GM21723 (cell line): ENCODE measurements around the gene CLDN19.
"Not testable (repeated sequence)": the region's sequence is repeated elsewhere in the genome, so short reads cannot be mapped to it uniquely, and the experiment has no call there.

Experiments
- ATAC-seq: cut with Tn5 transposase; IDR thresholded peaks from one replicate; pipeline ENCODE4 v1.9.1; 2021; ENCODE audit warnings: mild to moderate bottlenecking, moderate library complexity; ENCODE audit not compliant: unreplicated experiment

The CLDN19 gene

GRCh38 chr1:42740851-42741580 lies 980 bp upstream of the CLDN19 start:
- ATAC-seq: no peak

DNA sequence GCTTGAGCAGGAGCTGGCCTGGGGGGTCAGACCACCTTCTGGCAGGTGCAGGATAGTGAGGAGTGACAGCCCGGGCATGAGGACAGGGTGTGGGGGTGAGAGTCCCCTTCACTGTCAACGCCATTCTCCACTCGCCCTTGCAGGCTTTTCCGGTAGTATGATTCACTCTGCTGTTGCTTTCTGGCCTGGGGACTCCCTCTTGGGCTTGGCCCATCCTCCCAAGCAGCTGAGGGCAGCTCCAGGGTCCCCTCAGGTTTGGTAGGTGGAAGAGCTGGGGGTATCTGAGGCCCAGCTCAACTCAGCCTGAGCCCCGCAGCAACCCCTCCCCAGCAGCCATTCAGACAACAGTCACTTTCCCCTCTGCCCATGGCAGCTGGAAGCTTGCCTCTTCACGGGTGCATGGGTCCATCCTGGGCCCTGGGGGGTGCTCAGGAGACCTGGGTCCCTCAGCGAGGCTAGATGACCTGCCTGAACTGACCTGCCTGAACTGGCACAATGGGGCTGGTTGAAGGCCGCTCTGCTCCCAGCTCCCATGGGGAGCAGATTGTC lies 1.3 kb downstream of the CLDN19 start:
- no peak for ATAC-seq

GRCh38 chr1:42737986-42738677 lies 1.9 kb downstream of the CLDN19 start:
- ATAC-seq: no peak

- no peak for ATAC-seq
Measured at GRCh38 chr1:42737257-42737656, 2.8 kb downstream of the CLDN19 start.

DNA sequence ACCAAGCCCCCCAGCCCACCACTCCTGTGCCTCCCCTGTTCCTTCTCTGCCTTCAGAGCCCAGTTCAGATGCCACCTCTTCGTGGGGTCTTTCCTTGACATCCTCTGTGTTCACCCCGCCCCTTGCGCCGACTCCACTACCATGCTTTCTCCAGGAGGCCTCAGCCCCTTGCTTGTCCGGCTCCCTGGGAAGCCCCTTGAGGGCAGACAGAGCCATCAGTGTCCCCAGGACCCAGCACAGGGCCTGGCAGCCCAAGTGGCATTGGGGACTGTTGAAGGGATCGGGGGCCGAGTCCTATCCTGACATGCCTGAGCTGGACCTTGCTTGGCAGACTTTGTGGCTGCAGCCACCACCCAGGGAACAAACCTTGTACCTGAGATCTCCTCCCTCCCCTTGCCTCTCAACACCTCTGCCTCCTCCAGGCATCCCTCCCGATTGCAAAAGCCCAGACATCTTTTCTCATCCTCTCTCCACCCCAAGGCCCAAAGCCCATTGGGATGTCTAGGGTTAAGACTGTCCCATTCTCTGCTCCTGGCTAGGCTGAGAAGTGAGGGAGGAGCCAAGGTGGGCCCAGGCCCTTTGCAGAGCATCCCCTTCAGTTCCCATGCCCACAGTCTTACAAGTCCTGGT lies 3.4 kb downstream of the CLDN19 start:
- ATAC-seq: no peak

DNA sequence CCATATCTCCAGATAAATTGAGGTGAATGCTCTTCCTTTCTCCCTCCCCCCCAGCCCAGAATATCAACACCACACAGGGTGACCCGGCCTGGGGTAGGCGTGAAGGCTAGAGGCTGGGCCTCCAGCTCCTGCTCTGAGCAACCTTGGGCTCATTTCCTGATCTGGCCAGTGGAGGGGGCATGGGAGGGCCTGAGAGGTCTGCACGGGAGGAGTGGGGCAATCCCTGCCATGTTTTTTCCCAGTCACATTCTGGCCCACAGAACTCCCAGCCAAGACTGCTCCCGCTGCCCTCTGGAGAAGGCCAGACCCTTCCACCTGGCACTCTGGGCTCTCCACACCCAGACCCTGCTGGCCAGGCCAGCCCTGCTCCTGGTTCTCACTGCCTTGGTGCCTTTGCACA lies 3.9 kb downstream of the CLDN19 start:
- ATAC-seq: no peak

GRCh38 chr1:42735477-42736105 lies 4.4 kb downstream of the CLDN19 start:
- no peak for ATAC-seq

DNA sequence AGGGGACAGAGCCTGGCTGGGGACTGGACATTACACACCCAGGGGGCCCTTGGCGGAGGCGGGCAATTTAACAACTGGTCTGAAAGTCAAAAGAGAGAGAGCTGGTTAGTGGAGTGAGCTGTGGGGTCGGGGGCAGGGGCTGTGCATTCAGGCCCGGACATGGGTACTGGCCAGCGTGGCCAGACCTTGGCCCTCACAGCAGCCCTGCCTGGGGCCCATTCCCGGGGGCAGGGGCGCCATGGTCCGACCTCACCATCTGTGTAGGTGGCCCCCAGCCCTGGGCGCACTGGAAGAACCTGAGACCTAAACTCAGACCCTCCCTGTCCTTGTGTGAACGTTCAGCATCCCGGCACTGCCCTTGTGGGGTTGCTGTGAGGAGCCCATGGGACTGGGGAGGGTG lies 5.0 kb downstream of the CLDN19 start:
- no peak for ATAC-seq

DNA sequence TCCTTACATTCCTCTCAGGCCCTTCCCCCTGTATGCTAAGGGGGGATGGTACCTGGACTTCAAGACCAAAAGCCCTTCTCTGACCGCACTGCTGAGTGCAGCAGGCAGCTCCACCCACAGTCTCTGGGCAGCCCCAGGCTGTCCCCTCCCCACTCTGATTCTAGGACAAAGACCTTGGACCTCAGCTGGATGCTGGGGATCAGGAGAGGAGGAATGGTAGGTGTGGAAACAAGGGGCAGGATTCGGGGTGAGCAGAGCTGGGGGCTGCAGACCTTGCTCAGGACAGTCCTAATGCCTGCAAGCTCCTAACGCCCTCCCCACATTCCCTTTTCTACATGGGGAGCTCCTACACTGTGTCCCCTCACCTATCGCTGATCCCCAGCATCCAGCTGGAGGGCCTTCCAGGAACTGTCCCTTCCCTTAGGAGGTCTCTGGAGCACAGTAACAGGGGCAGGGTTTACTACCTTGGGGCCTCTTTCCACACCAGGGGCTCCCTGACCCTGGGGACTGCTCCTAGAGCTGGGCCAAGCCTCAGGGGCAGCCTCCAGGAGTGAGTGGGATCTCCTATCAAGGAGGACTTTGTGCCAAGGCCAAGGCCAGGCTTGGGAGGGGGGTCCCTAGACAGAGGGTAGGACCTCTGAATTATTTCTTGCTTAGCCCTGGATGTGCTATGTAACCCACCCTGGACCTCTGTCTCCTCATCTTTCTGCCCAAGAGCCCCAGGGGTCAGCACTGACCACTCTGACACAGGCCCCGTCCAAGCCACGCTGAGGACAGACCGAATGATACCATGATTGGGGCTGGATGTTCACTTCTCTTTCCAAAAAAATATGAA lies 5.6 kb downstream of the CLDN19 start:
- ATAC-seq: no peak

DNA sequence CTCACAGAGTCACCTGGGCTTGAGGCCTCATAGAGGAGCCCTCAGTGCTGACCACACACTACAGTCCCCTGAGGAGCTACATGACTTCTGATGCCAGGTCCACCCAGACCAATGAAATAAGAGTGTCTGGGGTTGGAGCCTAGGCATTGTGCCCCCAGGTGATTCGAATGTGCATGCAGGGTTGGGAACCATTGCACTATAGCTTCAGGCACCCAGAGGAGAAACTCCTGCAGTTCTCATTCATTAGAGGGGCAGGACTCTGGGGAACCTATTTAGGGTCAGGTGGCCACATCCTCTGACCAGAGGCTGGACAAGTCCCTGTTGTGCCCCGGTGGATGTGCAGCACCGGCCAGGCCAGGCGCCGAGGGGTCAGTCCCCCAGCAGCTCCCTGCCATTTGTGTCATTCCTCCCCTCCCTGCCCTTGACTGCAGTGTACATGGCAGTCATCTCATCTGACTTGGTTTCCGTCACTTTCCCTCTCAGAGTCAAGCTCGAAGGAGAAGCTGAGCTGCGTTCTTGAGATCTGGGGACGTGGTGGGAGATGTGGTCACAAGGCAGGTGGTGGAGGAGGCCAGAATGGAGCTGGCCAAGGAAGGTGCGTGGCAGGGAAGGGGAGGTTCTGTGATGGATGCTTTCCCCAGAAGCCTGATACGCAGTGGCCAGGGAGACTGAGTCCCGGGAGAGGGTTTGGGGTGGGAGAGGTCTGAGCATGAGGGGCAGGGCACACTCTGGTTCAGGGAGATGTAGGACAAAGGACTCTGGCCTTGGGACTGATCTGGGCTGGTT lies 6.4 kb downstream of the CLDN19 start:
- ATAC-seq: no peak

DNA sequence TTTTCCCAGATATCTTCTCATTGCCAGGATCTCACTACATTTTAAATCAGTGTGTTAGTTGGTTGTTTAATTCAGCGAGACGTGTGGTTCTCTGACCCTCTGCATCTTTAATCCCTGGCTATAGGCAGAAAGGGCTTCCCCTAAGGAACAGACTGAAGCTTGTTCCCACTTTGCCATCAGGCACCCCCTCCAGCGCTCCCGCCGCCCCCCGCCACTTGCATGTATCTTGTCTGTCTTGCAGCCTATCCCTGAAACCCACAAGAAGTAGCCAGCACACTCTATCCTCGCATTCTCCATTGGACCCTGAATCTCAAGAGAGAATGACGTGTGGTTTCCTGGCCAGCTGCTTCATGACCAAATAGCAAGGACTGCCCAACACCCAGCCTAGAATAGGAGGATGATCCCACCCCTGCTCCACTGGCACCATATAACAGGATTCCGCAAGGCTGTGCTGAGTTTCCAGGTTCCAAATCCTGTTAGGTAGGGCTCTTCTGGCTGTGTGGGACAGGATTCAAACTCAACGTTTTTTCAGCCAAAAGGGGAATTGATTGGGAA lies 7.8 kb downstream of the CLDN19 start:
- no peak for ATAC-seq

DNA sequence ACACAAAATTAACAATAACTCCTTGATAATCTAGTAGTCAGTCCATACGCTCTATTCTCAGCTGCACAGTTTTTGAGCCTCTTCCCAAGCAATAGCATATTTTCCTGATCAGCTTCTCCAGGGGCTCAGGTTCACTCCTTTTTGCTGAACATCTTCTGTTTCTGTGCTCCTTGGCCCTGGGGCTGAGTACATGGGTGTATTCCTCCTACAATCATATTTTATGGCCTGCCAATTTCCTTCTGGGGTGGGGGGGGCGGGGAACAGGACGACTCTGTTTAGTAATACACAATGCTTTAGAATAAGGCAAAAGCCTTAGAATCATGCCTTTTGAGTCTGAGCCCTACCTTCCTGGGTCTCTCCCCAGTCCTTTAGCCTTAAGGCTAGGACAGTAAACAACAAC lies 8.5 kb downstream of the CLDN19 start:
- ATAC-seq: no peak

DNA sequence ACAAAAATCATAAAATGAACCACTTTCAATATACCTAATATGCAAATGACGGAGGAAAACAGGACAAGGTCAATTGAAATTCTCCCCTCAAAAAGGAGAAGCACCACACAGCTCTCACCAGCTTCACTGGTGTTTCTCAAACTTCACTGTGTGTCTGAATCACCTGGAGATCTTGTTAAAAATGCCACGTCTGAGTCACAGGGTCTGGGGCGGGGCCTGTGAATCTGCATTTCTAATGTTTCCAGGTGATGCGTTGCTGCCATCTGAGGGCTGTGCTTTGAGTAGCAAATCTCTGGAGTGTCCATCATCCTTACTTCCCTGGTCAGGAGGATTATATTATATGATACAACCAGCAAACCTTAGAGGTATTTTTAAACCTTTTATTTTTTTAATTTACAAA lies 9.0 kb downstream of the CLDN19 start:
- no peak for ATAC-seq

DNA sequence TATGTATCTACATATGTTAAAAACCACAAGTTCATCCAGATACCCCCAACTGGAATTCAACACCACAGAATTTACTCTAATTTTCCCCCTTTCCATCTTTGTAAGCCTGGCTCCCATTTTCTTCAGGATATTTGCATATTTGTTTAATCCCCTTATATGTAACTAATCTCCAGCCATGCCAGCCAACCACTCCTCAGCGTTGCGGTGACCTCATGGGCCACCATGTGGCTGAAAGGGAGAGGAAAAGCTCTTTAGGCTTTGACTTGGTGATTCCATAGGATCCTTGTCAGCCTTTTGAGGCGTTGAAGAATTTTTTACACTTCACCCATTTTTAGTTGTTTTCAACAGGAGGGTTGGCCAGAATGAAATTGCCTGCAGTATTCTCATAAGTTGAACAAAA lies 10.0 kb downstream of the CLDN19 start:
- no peak for ATAC-seq

GRCh38 chr1:42725820-42726219 lies 14.2 kb downstream of the CLDN19 start:
- not testable (repeated sequence) for ATAC-seq

DNA sequence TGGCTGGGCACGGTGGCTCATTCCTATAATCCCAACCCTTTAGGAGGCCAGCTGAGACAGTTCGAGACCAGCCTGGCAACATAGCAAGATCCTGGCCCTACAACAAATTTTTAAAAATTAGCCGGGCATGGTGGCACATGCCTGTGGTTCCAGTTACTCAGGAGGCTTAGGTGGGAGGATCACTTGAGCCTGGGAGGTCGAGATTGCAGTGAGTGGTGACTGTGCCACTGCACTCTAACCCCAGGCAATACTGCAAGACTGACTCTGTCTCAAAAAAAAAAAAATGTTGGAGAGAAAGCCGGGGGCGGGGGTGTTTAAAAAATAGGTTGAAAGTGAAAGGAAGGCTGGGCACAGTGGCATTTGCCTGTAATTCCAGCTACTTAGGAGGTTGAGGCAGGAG lies 16.5 kb downstream of the CLDN19 start:
- ATAC-seq: no peak

GRCh38 chr1:42722403-42722802 lies 17.6 kb downstream of the CLDN19 start:
- not testable (repeated sequence) for ATAC-seq

GRCh38 chr1:42721926-42722325 lies 18.1 kb downstream of the CLDN19 start:
- ATAC-seq: no peak

DNA sequence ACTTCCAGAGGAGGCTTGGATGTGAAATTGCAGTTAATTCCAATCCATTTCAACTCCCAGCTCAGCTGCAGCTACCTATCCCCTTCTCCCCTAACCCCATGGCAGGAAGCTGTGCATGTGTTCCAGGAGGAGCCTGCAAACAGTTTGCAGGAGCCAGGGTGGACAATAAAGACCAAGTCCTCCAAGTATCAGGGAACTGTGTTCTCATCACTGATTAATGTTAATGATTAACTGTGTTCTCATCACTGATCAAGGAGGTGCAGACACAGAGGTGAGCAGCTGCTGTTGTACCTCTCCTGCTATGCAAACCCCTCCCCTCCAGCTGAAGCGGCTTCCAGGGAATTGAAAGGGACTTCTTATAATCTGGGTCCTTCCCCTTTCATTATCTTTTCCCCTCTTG lies 19.2 kb downstream of the CLDN19 start:
- ATAC-seq: no peak
